ENCODE results near the gene B9D2.
A peak's percentile ranks its signal among the peaks of the same experiment; 100 is the strongest.

The B9D2 gene

DNA sequence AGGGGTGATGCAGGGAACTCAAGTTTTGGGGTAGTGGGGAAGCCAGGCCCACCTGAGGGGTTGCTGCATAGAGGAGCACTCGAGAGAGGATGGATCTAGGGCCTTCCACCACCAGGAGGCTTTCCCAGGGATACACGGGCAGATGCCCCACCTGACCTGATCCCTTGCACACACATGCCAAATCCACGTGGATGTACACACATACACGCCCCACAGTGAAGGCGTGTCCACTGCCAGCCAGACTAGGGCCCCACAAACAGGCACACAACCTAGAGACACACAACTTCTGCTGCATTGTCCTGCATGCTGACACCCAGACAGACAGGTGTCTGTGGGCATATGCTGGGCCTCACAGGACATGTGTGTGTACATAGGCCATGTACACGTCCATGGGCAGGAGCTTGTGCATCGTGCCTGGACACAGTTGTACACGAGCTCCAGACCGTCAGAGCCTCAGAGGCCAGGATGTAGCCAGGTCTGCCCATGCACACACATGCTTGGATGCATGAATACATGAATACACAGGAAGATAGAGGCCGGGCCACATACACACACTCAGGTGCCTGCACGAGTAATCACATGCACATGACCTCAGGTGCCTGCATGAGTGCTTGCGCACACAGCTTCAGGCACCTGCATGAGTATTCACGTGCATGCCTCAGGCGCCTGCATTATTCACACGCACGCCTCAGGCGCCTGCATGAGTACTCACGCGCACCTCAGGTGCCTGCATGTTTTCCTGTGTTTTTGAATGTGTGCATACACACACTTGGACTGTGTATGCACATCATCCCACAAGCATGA lies 45.1 kb downstream of the B9D2 start:
- H3K9ac ChIP-seq (ENCODE audit: low read length): no peak overlapping the region
- H3K4ac ChIP-seq (ENCODE audit: low read depth in 1 of 2, low read length in 2 of 2): no peak overlapping the region
- no peak overlapping the region for H2BK15ac ChIP-seq (ENCODE audit: low read depth, poor library complexity, severe bottlenecking)
- no peak overlapping the region for H2BK120ac ChIP-seq (ENCODE audit: low read depth, low read length)
- peak overlapping the region; percentile 3 for H4K91ac ChIP-seq (ENCODE audit: low read length)
- no peak overlapping the region for H3K4me3 ChIP-seq (ENCODE audit: insufficient read depth in 1 of 2, low read depth in 1 of 2, low read length in 2 of 2)
- no peak overlapping the region for H2AK5ac ChIP-seq (ENCODE audit: low read length, severe bottlenecking)
- peaks cover 15% of the 10 kb centered on the region for H3K79me1 ChIP-seq (replicated peaks; ENCODE audit: low read length, poor library complexity, severe bottlenecking)
- no peak for DNase-seq
- peaks cover 66% of the 10 kb centered on the region in 2 experiments for H3K36me3 ChIP-seq (ENCODE audit: control insufficient read depth in 1 of 2, insufficient read depth in 2 of 2, low read depth in 1 of 2, low read length in 2 of 2)
- 90% methylated on average over 19 of the region's 19 CpGs for WGBS
- H3K27me3 ChIP-seq (ENCODE audit: control insufficient read depth in 1 of 2, insufficient read depth in 1 of 2, low read length in 2 of 2): no peaks in the 10 kb centered on the region
- no peak overlapping the region for H3K4me2 ChIP-seq (ENCODE audit: low read length, poor library complexity, severe bottlenecking)
- no peak overlapping the region for H2BK5ac ChIP-seq (ENCODE audit: low read depth, low read length, poor library complexity, severe bottlenecking)
- no peak overlapping the region for H3K23ac ChIP-seq (ENCODE audit: low read length in 2 of 2)
- H3K4me1 ChIP-seq (ENCODE audit: control insufficient read depth, insufficient read depth, low read depth, low read length): peaks cover 40% of the 10 kb centered on the region
- no peak overlapping the region for H3K18ac ChIP-seq (ENCODE audit: low read depth in 1 of 2, low read length in 2 of 2)
- no peak overlapping the region for H2BK12ac ChIP-seq (ENCODE audit: low read length in 2 of 2)
- no peaks in the 10 kb centered on the region for H3K9me3 ChIP-seq (ENCODE audit: control insufficient read depth, low read length)
- no peak overlapping the region for H3K27ac ChIP-seq (ENCODE audit: low read length, poor library complexity, severe bottlenecking)
- H3K14ac ChIP-seq (ENCODE audit: low read length in 2 of 2): no peak overlapping the region
- H2AFZ ChIP-seq (ENCODE audit: low read depth, low read length): no peak overlapping the region
- no peak overlapping the region for H4K8ac ChIP-seq (ENCODE audit: low read length)

DNA sequence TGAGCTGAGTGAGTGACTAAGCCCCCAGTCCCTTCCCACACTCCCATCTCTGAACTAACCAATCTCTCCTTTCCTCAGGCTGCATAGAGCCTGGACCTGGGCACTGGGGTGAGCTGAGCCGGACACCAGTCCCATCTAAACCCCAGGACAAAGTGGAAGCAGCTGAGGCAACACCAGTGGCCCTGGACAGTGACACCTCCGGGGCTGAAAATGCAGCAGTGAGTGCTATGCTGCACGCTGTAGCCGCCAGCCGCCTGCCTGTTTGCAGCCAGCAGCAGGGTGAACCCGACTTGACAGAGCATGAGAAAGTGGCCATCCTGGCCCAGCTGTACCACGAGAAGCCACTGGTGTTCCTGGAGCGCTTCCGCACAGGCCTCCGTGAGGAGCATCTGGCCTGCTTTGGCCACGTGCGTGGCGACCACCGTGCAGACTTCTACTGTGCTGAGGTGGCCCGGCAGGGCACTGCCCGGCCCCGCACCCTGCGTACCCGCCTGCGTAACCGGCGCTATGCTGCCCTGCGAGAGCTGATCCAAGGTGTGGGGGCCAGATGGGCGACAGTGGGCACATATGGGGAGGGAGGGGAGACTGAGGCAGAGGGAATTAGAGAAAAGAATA lies 47.5 kb downstream of the B9D2 start:
- Histone ChIP-seq H3K79me1 (replicated peaks; ENCODE audit: low read length, poor library complexity, severe bottlenecking) (peaks cover 24% of the 10 kb centered on the region), H3K18ac (ENCODE audit: low read depth in 1 of 2, low read length in 2 of 2) (no peak overlapping the region), H3K9me3 (ENCODE audit: control insufficient read depth, low read length) (no peaks in the 10 kb centered on the region), H3K4me1 (ENCODE audit: control insufficient read depth, insufficient read depth, low read depth, low read length) (peaks cover 17% of the 10 kb centered on the region), H2AFZ (ENCODE audit: low read depth, low read length) (no peak overlapping the region), H2BK12ac (ENCODE audit: low read length in 2 of 2) (no peak overlapping the region), H2AK5ac (ENCODE audit: low read length, severe bottlenecking) (no peak overlapping the region), H4K8ac (ENCODE audit: low read length) (no peak overlapping the region), H4K91ac (ENCODE audit: low read length) (peak overlapping the region; percentile 9), H2BK120ac (ENCODE audit: low read depth, low read length) (no peak overlapping the region), H3K23ac (ENCODE audit: low read length in 2 of 2) (no peak overlapping the region), H3K4ac (ENCODE audit: low read depth in 1 of 2, low read length in 2 of 2) (no peak overlapping the region), H3K27me3 (ENCODE audit: control insufficient read depth in 1 of 2, insufficient read depth in 1 of 2, low read length in 2 of 2) (no peaks in the 10 kb centered on the region), H3K9ac (ENCODE audit: low read length) (no peak overlapping the region), H2BK5ac (ENCODE audit: low read depth, low read length, poor library complexity, severe bottlenecking) (no peak overlapping the region), H3K14ac (ENCODE audit: low read length in 2 of 2) (no peak overlapping the region), H3K4me3 (ENCODE audit: insufficient read depth in 1 of 2, low read depth in 1 of 2, low read length in 2 of 2) (no peak overlapping the region), H3K36me3 (ENCODE audit: control insufficient read depth in 1 of 2, insufficient read depth in 2 of 2, low read depth in 1 of 2, low read length in 2 of 2) (peaks cover 75 to 76% of the 10 kb centered on the region in 2 experiments), H3K27ac (ENCODE audit: low read length, poor library complexity, severe bottlenecking) (no peak overlapping the region), H3K4me2 (ENCODE audit: low read length, poor library complexity, severe bottlenecking) (no peak overlapping the region), H2BK15ac (ENCODE audit: low read depth, poor library complexity, severe bottlenecking) (no peak overlapping the region)
- DNase-seq: no peak
- 98% methylated on average over 24 of the region's 24 CpGs for WGBS

DNA sequence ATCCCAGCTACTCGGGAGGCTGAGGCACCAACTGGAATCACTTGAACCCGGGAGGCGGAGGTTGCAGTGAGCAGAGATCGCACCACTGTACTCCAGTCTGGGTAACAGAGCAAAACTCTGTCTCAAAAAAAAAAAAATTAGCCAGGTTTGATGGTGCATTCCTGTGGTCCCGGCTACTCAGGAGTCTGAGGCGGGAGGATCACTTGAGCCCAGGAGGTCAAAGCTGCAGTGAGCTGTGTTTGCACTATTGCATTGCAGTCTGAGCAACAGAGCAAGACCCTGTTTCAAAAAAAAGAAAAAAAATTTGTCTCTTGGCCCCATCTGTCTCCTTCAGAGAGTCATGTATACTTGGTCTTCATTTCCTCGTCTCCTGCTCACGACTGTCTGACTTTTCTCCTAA lies 52.3 kb downstream of the B9D2 start:
- Histone ChIP-seq H3K36me3 (ENCODE audit: control insufficient read depth in 1 of 2, insufficient read depth in 2 of 2, low read depth in 1 of 2, low read length in 2 of 2) (peaks cover 44 to 50% of the 10 kb centered on the region in 2 experiments), H2BK15ac (ENCODE audit: low read depth, poor library complexity, severe bottlenecking) (no peak overlapping the region), H3K9me3 (ENCODE audit: control insufficient read depth, low read length) (no peaks in the 10 kb centered on the region), H3K18ac (ENCODE audit: low read depth in 1 of 2, low read length in 2 of 2) (no peak overlapping the region), H3K14ac (ENCODE audit: low read length in 2 of 2) (no peak overlapping the region), H2AK5ac (ENCODE audit: low read length, severe bottlenecking) (no peak overlapping the region), H2BK5ac (ENCODE audit: low read depth, low read length, poor library complexity, severe bottlenecking) (no peak overlapping the region), H2AFZ (ENCODE audit: low read depth, low read length) (no peak overlapping the region), H3K4ac (ENCODE audit: low read depth in 1 of 2, low read length in 2 of 2) (no peak overlapping the region), H3K27ac (ENCODE audit: low read length, poor library complexity, severe bottlenecking) (peak overlapping the region; percentile 6), H3K4me3 (ENCODE audit: insufficient read depth in 1 of 2, low read depth in 1 of 2, low read length in 2 of 2) (peak overlapping the region in 1 of 2 experiments; percentile 85), H3K79me1 (replicated peaks; ENCODE audit: low read length, poor library complexity, severe bottlenecking) (peaks cover 26% of the 10 kb centered on the region), H3K9ac (ENCODE audit: low read length) (peak overlapping the region; percentile 99), H4K8ac (ENCODE audit: low read length) (no peak overlapping the region), H3K4me2 (ENCODE audit: low read length, poor library complexity, severe bottlenecking) (no peak overlapping the region), H2BK12ac (ENCODE audit: low read length in 2 of 2) (no peak overlapping the region), H3K4me1 (ENCODE audit: control insufficient read depth, insufficient read depth, low read depth, low read length) (peaks cover 20% of the 10 kb centered on the region), H2BK120ac (ENCODE audit: low read depth, low read length) (no peak overlapping the region), H3K23ac (ENCODE audit: low read length in 2 of 2) (no peak overlapping the region), H3K27me3 (ENCODE audit: control insufficient read depth in 1 of 2, insufficient read depth in 1 of 2, low read length in 2 of 2) (no peaks in the 10 kb centered on the region), H4K91ac (ENCODE audit: low read length) (no peak overlapping the region)
- 88% methylated on average over 7 of the region's 8 CpGs for WGBS
- DNase-seq: peak; percentile 49

DNA sequence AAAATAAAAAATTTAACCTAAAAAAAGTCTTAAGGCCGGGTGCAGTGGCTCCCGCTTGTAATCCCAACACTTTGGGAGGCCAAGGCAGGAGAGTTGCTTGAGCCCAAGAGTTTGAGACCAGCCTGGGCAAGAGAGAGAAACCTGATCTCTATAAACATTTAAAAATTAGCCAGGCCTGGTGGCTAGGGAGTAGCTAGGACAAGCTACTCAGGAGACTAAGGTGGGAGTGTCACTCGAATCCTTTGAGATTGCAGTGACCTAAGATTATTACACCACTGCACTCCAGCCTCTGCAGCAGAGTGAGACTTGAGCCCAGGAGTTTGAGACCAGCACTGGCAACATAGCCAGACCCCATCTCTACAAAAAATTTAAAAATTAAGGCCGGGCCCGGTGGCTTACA lies 52.9 kb downstream of the B9D2 start:
- H2BK5ac ChIP-seq (ENCODE audit: low read depth, low read length, poor library complexity, severe bottlenecking): no peak overlapping the region
- H2AK5ac ChIP-seq (ENCODE audit: low read length, severe bottlenecking): no peak overlapping the region
- H4K8ac ChIP-seq (ENCODE audit: low read length): no peak overlapping the region
- no peak overlapping the region for H3K23ac ChIP-seq (ENCODE audit: low read length in 2 of 2)
- no peak overlapping the region for H2BK15ac ChIP-seq (ENCODE audit: low read depth, poor library complexity, severe bottlenecking)
- no peaks in the 10 kb centered on the region for H3K27me3 ChIP-seq (ENCODE audit: control insufficient read depth in 1 of 2, insufficient read depth in 1 of 2, low read length in 2 of 2)
- peak overlapping the region in 1 of 2 experiments; percentile 85 for H3K4me3 ChIP-seq (ENCODE audit: insufficient read depth in 1 of 2, low read depth in 1 of 2, low read length in 2 of 2)
- peak overlapping the region; percentile 99 for H3K27ac ChIP-seq (ENCODE audit: low read length, poor library complexity, severe bottlenecking)
- peaks cover 44 to 50% of the 10 kb centered on the region in 2 experiments for H3K36me3 ChIP-seq (ENCODE audit: control insufficient read depth in 1 of 2, insufficient read depth in 2 of 2, low read depth in 1 of 2, low read length in 2 of 2)
- H3K4me1 ChIP-seq (ENCODE audit: control insufficient read depth, insufficient read depth, low read depth, low read length): peaks cover 18% of the 10 kb centered on the region
- no peak overlapping the region for H2BK120ac ChIP-seq (ENCODE audit: low read depth, low read length)
- H3K4ac ChIP-seq (ENCODE audit: low read depth in 1 of 2, low read length in 2 of 2): no peak overlapping the region
- peaks cover 25% of the 10 kb centered on the region for H3K79me1 ChIP-seq (replicated peaks; ENCODE audit: low read length, poor library complexity, severe bottlenecking)
- H3K4me2 ChIP-seq (ENCODE audit: low read length, poor library complexity, severe bottlenecking): peak overlapping the region; percentile 55
- H2BK12ac ChIP-seq (ENCODE audit: low read length in 2 of 2): no peak overlapping the region
- H2AFZ ChIP-seq (ENCODE audit: low read depth, low read length): no peak overlapping the region
- H4K91ac ChIP-seq (ENCODE audit: low read length): no peak overlapping the region
- H3K9me3 ChIP-seq (ENCODE audit: control insufficient read depth, low read length): no peaks in the 10 kb centered on the region
- WGBS: 52% methylated on average over 3 of the region's 5 CpGs
- H3K9ac ChIP-seq (ENCODE audit: low read length): peak overlapping the region; percentile 99
- peak; percentile 47 for DNase-seq
- H3K18ac ChIP-seq (ENCODE audit: low read depth in 1 of 2, low read length in 2 of 2): no peak overlapping the region
- no peak overlapping the region for H3K14ac ChIP-seq (ENCODE audit: low read length in 2 of 2)
